Activated CD4-positive, CD25-positive, alpha-beta regulatory T cell treated with anti-CD3 and anti-CD28 coated beads, Interleukin-2, amount 50 U/mL, for 16 hours (primary cell): ENCODE results near the gene C1orf105.
"Not testable (repeated sequence)": the region's sequence is repeated elsewhere in the genome, so short reads cannot be mapped to it uniquely, and the experiment has no call there.

Source experiments
- DNase-seq: peaks from one replicate; pipeline ENCODE4 v3.0.0-alpha.2; 2020; ENCODE audit warnings: low read depth, low spot score

The C1orf105 gene

GRCh38 chr1:172487550-172487949 lies 67.1 kb downstream of the C1orf105 start:
- DNase-seq, result no peak

- DNase-seq, result no peak
These were observed 67.9 kb downstream of the C1orf105 start for GRCh38 chr1:172488393-172488792.

- no peak for DNase-seq
These were observed 69.4 kb downstream of the C1orf105 start for GRCh38 chr1:172489847-172490246.

GRCh38 chr1:172492421-172492820 lies 71.9 kb downstream of the C1orf105 start:
- DNase-seq, result no peak

GRCh38 chr1:172494166-172494565 lies 73.7 kb downstream of the C1orf105 start:
- DNase-seq, result no peak

GRCh38 chr1:172496127-172496526 lies 75.6 kb downstream of the C1orf105 start:
- not testable (repeated sequence) for DNase-seq

- no peak for DNase-seq
These were observed 76.2 kb downstream of the C1orf105 start for GRCh38 chr1:172496678-172497077.

- DNase-seq, result no peak
These were observed 76.7 kb downstream of the C1orf105 start for GRCh38 chr1:172497230-172497629.

- no peak for DNase-seq
These were observed 78.4 kb downstream of the C1orf105 start for GRCh38 chr1:172498857-172499256.

- no peak for DNase-seq
These were observed 79.2 kb downstream of the C1orf105 start for GRCh38 chr1:172499636-172500141.

GRCh38 chr1:172500207-172500606 lies 79.7 kb downstream of the C1orf105 start:
- DNase-seq, result no peak

- DNase-seq, result no peak
These were observed 87.3 kb downstream of the C1orf105 start for GRCh38 chr1:172507741-172508140.

- no peak for DNase-seq
These were observed 90.0 kb downstream of the C1orf105 start for GRCh38 chr1:172510479-172510878.

GRCh38 chr1:172512591-172512990 lies 92.1 kb downstream of the C1orf105 start:
- DNase-seq, result no peak

GRCh38 chr1:172513479-172513878 lies 93.0 kb downstream of the C1orf105 start:
- DNase-seq, result no peak

GRCh38 chr1:172514108-172514507 lies 93.6 kb downstream of the C1orf105 start:
- DNase-seq, result no peak

GRCh38 chr1:172515436-172515835 lies 95.0 kb downstream of the C1orf105 start:
- no peak for DNase-seq

- no peak for DNase-seq
These were observed 95.4 kb downstream of the C1orf105 start for GRCh38 chr1:172515927-172516326.

GRCh38 chr1:172517081-172517480 lies 96.6 kb downstream of the C1orf105 start:
- no peak for DNase-seq

GRCh38 chr1:172517545-172517944 lies 97.1 kb downstream of the C1orf105 start:
- no peak for DNase-seq
